HUES48 (cell line): ENCODE measurements around the gene LHFPL3.

Source experiments
- H3K27ac ChIP-seq: one replicate; pipeline ENCODE4 v1.7.0; 2013; ENCODE audit warnings: low read depth, low read length, inconsistent platforms
- H3K27me3 ChIP-seq: 2 replicates; pipeline ENCODE4 v1.6.1; 2013; ENCODE audit warnings: mild to moderate bottlenecking, low read length; ENCODE audit not compliant: control insufficient read depth, insufficient read depth
- H3K36me3 ChIP-seq: 2 replicates; pipeline ENCODE4 v1.6.1; 2013; ENCODE audit warnings: low read length; ENCODE audit not compliant: control insufficient read depth, insufficient read depth
- H3K4me1 ChIP-seq: 2 replicates; pipeline ENCODE4 v1.6.1; 2013; ENCODE audit warnings: mild to moderate bottlenecking, low read length; ENCODE audit not compliant: control insufficient read depth, insufficient read depth
- H3K4me3 ChIP-seq: 2 replicates; pipeline ENCODE4 v1.5.1; 2013; ENCODE audit warnings: mild to moderate bottlenecking, low read depth, low read length
- H3K9ac ChIP-seq: 2 replicates; pipeline ENCODE4 v1.6.1; 2013; ENCODE audit warnings: mild to moderate bottlenecking, low read depth, low read length, moderate library complexity
- H3K9me3 ChIP-seq: 2 replicates; pipeline ENCODE4 v1.6.1; 2013; ENCODE audit warnings: low read length; ENCODE audit not compliant: control insufficient read depth, insufficient read depth

Gene LHFPL3

DNA sequence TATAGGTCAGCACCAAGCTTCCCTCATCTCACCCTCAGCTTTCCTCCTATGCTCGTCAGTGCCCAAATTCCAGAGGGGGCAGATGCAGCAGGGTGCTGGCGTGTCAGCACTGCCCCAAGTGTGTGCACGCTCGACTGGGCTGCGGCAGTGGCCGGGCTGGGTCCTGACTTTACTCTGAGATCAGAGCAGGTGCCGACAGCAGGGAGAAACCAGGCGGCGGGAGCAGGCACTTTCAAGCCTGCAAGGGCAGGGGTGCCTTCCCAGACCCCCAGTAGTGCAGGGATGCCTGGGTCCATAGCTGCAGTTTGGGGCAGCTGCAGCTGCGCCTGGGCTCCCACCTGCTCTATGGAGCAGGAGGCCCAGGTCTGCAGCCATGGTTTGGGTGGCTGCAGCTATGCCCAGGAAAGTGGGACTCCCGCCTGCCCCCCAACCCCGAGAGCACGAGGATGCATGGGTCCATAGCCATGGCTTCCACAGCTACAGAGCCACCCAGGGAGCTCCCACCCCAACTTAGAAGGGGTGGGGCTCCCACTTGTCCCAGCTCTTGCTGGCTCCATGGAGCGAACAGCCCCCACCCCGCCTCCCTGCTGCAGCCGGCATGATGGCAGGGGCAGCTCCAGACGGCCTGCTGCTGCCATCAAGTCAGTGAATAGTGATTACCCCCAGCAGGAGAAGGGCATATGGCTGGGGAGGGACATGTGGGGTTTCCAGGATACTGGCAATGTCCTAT, 486.4 kb downstream of the LHFPL3 start:
- no peaks in the 10 kb centered on the region for H3K27me3 ChIP-seq
- no peaks in the 10 kb centered on the region for H3K9me3 ChIP-seq
- no peaks in the 10 kb centered on the region for H3K36me3 ChIP-seq
- no peak overlapping the region for H3K4me3 ChIP-seq
- H3K4me1 ChIP-seq, result peaks cover 23% of the 10 kb centered on the region
- no peak overlapping the region for H3K9ac ChIP-seq
- H3K27ac ChIP-seq, result no peak overlapping the region

DNA sequence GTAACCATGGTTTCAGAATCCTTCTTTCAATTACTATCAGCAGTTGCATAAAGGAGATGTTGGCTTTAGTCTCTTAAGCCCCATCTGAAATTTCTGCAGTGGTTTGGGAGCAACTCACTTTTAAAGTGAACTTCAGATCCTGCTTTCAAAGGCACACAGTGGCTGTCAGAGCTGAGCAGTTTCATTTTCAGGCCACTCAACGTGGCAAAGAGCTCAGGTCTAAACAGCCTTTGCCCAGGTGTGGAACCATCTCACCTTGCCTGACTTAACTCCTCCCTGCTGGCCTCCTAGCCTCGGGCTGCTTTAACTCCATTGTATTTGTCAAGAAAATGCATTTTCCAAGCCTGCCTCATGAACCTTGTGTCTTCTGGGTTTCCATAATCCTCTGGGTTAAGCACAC, 488.1 kb downstream of the LHFPL3 start:
- Histone ChIP-seq H3K9me3 (no peaks in the 10 kb centered on the region), H3K4me1 (peaks cover 30% of the 10 kb centered on the region), H3K9ac (no peak overlapping the region), H3K36me3 (no peaks in the 10 kb centered on the region), H3K27me3 (no peaks in the 10 kb centered on the region), H3K4me3 (no peak overlapping the region), H3K27ac (no peak overlapping the region)

DNA sequence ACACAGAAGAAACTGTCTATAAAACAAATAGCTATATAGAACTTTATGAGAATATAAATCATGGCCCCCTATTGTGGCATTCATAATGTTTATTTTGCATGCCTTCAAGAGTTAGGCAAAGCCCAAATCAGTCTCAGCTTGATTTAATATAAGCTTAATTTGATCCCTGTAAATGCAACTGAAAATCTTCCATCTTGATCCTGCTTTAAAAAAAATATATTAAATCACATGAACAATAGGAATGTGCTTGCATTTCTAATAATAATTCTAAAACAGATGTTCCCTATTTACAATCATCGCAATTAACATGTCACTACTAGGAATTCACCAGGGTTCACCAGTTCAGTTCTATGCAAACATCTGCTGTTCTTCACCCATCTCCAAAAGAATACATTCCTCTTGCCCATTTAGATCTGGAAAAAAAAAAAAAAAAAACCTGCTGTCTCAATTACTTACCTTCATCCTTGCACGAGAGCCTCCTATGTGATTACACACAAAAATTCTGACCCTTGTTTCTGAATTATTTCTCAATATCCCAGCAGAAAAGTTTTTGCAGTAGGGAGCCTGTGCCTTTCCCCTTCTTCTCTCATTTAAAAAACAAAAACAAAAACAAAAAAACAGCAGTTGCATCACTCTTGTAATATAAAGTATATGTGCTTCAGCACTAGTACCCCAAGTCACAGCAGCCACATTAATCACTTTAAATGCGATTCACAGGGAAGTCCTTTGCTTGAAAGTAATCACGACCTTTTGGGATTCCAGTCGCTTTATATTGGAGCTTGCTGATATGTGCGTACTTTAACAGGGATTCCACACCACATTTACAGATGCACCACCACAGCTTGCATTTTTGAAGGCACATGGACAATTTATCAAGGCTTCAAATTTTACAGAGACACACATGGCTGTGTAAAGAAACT, 490.8 kb downstream of the LHFPL3 start:
- Histone ChIP-seq H3K4me3 (no peak overlapping the region), H3K27me3 (no peaks in the 10 kb centered on the region)

DNA sequence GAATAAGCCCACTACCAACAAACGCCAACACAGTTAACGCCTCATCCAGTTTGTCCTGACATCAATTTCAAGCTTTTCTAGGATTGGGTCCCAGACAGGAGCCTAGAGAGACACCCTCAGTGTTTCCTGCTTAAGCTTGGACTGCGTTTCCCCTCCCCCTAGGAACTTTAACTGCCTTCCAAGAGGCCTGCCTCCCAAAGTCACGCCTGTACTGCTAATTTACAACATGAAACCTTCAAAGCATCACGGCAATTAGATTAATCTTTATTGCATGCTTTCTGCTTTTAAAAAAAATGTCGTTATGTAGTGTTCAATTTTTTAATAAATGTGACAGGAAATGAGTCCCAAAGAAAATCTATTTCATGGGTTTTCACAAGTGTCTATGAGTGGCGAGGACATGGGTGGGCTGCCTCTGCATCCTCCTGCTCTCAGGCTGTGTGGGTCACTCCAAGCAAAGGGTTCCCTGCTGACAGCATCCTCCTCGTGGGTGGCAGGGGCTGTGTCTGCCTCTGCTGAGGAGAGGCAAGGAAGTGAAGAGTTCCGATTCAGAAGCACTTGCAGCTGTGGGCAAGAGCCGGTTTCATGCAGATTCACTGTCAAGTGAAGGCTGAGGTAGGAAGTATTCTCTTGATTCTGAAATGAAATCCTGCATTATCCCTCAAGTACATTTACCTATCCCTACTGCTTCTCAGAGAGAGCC, 492.6 kb downstream of the LHFPL3 start:
- H3K27ac ChIP-seq, result no peak overlapping the region
- H3K36me3 ChIP-seq, result no peaks in the 10 kb centered on the region
- no peak overlapping the region for H3K9ac ChIP-seq
- no peaks in the 10 kb centered on the region for H3K9me3 ChIP-seq
- H3K27me3 ChIP-seq, result no peaks in the 10 kb centered on the region
- H3K4me1 ChIP-seq, result peaks cover 30% of the 10 kb centered on the region
- no peak overlapping the region for H3K4me3 ChIP-seq

More for the DNA sequence above, 490.8 kb downstream of the LHFPL3 start:
- Histone ChIP-seq H3K9me3 (no peaks in the 10 kb centered on the region), H3K9ac (no peak overlapping the region), H3K4me1 (peaks cover 30% of the 10 kb centered on the region), H3K36me3 (no peaks in the 10 kb centered on the region), H3K27ac (no peak overlapping the region)

DNA sequence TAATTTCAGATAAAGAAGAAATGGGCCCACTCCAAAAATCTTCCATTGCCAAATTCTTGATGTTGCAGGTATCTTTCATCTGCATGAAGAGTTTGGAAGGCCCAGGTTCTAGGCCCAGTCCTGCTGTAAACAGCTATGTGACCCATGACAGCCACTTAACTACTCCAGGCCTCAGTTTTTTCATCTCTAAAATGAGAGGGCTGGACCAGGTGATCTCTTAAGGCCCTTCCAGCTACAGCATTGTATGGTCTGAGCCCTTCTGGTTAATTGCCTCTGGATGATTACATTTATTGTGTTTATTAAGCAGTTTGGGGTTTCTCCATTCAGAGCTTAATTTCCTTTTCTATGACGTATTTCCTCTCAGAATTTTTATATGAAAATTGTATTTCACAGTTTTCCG, 494.8 kb downstream of the LHFPL3 start:
- H3K9me3 ChIP-seq, result no peaks in the 10 kb centered on the region
- H3K4me3 ChIP-seq, result no peak overlapping the region
- H3K27me3 ChIP-seq, result no peaks in the 10 kb centered on the region
- no peaks in the 10 kb centered on the region for H3K36me3 ChIP-seq
- no peak overlapping the region for H3K9ac ChIP-seq
- H3K27ac ChIP-seq, result no peak overlapping the region
- peaks cover 21% of the 10 kb centered on the region for H3K4me1 ChIP-seq

DNA sequence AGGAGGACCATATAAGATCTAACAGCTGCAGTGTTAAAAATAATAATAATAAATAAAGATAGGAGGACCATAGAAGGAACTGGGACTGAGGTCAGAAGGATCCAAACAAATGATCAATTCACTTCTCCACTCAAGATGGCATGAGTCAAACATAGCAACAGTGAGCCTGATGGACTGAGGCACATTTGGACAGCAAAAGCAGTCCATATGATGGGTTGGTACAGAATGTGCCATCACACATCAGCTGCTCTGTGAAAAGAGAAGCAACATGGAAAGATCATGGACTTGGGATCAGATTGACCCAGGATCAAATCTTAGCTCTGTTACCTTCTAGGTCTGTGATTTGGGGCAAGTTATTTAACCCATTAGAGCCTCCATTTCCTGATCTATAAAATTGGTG, 496.7 kb downstream of the LHFPL3 start:
- Histone ChIP-seq H3K4me1 (peaks cover 7% of the 10 kb centered on the region; the same call in 1 of the 2 replicates), H3K9ac (no peak overlapping the region), H3K27ac (no peak overlapping the region), H3K4me3 (no peak overlapping the region), H3K27me3 (no peaks in the 10 kb centered on the region), H3K9me3 (no peaks in the 10 kb centered on the region), H3K36me3 (no peaks in the 10 kb centered on the region)

DNA sequence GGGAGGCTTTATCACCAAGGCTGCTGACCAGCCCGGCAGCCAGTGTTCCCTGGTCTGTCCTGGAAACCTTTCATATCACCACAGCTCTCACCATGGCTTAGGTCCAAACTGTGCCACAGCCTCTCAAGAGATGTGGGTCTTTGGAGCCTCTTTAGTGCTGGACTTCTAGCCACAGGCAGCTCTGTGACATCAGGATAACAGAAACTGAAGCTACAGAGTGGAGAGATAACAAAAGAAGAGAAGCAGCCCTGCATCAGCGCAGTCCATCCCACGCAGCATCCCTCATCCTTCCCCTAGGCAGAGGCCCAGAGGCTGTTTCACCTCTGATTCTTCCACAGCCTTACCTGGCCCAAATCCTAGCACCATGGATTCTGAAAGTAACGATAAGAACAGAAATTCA, 497.7 kb downstream of the LHFPL3 start:
- Histone ChIP-seq H3K36me3 (no peaks in the 10 kb centered on the region), H3K9ac (no peak overlapping the region), H3K27ac (no peak overlapping the region), H3K4me3 (no peak overlapping the region), H3K27me3 (no peaks in the 10 kb centered on the region), H3K9me3 (no peaks in the 10 kb centered on the region), H3K4me1 (no peaks in the 10 kb centered on the region)

DNA sequence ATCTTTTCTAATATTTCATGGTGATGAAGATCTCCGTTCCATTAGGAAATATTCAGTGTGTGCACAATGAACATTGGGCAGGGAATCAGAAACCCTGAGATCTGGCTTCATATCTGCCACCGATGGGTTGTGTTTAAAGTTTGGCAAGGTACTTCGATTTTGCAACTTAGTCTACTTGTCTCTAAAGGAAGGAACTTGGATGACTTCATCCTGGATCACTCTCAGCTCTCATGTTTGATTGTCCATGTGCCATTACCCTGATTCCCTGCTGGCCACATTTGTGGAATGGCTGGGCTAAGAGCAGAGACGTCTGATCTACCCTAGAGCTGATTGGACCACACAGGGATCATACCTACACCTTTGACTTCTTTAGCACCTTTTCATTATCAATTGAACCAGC, 508.6 kb downstream of the LHFPL3 start:
- H3K27ac ChIP-seq, result no peak overlapping the region
- no peaks in the 10 kb centered on the region for H3K36me3 ChIP-seq
- H3K4me3 ChIP-seq, result no peak overlapping the region
- no peaks in the 10 kb centered on the region for H3K27me3 ChIP-seq
- H3K9ac ChIP-seq, result no peak overlapping the region
- no peaks in the 10 kb centered on the region for H3K4me1 ChIP-seq
- no peaks in the 10 kb centered on the region for H3K9me3 ChIP-seq

DNA sequence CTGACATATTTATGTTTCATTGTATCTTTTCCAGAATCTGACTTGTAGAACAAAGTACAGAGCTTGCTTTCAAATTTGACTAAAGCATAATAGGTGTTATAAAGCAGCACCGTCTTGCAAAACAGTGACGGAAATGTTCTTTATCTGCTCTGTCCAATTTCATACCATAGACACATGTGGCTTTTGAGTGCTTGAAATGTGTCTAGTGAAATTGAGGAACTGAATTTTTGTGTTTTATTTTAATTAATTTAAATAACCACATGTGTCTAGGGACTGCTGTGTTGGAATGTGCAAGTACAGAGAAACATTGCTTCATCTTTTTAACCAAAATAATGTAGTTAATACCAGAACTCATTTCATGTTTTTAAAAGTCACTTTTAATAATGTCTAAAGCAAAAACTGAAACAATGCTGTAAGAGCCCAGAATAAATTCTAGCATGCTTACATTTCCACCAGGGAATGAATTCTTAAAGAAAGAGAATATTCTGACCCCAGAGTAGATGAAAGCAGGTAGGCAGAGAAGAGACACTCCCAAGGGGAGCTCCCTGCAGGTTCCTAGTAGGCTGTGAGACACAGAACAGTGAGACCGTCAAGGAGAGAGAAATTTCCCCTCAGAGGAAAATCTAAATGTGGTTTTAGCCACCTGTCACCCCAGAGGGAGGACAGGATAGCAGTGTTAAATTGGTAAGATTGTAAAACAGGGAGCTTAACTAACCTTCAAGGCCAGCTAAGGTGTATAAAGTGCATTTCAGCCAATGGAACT, 510.3 kb downstream of the LHFPL3 start:
- Histone ChIP-seq H3K9ac (no peak overlapping the region), H3K27me3 (no peaks in the 10 kb centered on the region), H3K4me1 (no peaks in the 10 kb centered on the region), H3K4me3 (no peak overlapping the region), H3K9me3 (no peaks in the 10 kb centered on the region), H3K36me3 (no peaks in the 10 kb centered on the region), H3K27ac (no peak overlapping the region)

DNA sequence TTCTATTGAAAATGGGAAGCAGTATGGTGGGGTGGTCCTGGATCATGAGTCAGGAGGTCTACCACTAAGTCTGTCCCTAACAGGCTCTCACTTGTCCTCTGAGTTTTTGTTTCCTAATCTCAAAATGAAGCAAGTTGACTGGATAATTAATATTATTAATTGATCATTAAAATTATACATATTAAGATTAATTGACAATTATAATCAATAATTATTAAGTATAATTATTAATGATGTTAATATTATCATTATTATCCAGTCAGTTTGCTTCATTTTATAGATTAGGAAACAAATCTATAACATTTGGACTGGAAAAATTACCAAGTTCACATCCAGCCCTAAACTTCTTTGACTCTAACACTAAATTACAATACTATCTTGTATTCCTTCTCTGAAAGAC, 511.4 kb downstream of the LHFPL3 start:
- no peaks in the 10 kb centered on the region for H3K4me1 ChIP-seq
- H3K4me3 ChIP-seq, result no peak overlapping the region
- no peaks in the 10 kb centered on the region for H3K27me3 ChIP-seq

More for the DNA sequence above, 511.4 kb downstream of the LHFPL3 start:
- Histone ChIP-seq H3K9me3 (no peaks in the 10 kb centered on the region), H3K27ac (no peak overlapping the region), H3K36me3 (no peaks in the 10 kb centered on the region), H3K9ac (no peak overlapping the region)
